Prostate gland (tissue), 2 donors: ENCODE data around the gene SCG5.

Source experiments
- POLR2A ChIP-seq: fragments of 450-650 bp; IDR thresholded peaks from one replicate; pipeline ENCODE4 v1.6.1; 2016; ENCODE audit warnings: antibody characterized with exemption, mild to moderate bottlenecking
- POLR2AphosphoS5 ChIP-seq: sonication (generic); formaldehyde crosslinking; IDR thresholded peaks from one replicate; pipeline ENCODE4 v1.6.1; 2017; ENCODE audit warnings: antibody characterized with exemption
- TF ChIP-seq, protein P1 (sequence below), 4 experiments: fragments of 200-600 bp in 2 of 4; fragments of 450-650 bp in 2 of 4; sonication (generic) in 2 of 4; IDR thresholded peaks; 1 replicate in 3 of 4; 2 replicates in 1 of 4; pipeline ENCODE4 v1.5.1; 2016 to 2019; ENCODE audit warnings: antibody characterized with exemption in 4 of 4, mild to moderate bottlenecking in 2 of 4, moderate library complexity in 2 of 4

DNA sequence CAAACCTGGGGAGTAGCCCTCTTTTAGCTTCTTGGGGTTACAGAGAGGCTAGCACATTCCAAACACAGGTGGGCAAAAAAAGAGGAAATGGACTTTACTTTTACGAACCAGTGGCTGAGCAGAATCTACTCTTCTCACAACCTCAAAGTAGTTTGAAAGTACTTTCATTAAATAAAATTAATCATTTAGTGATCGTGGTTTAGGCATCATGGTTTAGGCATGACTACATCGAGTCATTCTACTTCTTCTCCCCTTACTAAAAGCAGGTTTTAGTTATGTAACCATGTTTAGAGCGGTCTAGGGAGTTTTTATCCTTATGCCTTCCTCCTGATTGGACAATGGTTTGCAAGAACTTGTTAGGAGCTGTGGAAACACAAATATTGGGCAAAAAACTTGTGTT, 73.8 kb downstream of the SCG5 start:
- TF ChIP-seq, protein P1, sequence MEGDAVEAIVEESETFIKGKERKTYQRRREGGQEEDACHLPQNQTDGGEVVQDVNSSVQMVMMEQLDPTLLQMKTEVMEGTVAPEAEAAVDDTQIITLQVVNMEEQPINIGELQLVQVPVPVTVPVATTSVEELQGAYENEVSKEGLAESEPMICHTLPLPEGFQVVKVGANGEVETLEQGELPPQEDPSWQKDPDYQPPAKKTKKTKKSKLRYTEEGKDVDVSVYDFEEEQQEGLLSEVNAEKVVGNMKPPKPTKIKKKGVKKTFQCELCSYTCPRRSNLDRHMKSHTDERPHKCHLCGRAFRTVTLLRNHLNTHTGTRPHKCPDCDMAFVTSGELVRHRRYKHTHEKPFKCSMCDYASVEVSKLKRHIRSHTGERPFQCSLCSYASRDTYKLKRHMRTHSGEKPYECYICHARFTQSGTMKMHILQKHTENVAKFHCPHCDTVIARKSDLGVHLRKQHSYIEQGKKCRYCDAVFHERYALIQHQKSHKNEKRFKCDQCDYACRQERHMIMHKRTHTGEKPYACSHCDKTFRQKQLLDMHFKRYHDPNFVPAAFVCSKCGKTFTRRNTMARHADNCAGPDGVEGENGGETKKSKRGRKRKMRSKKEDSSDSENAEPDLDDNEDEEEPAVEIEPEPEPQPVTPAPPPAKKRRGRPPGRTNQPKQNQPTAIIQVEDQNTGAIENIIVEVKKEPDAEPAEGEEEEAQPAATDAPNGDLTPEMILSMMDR (IDR thresholded peaks at IDR 0.05), result no peak
- no peak for TF ChIP-seq POLR2A
- TF ChIP-seq POLR2AphosphoS5, result no peak
